MM.1S (cell line): Measurements from ENCODE around the gene NHLRC3.

ENCODE experiments used
- CTCF ChIP-seq: fragments of 300-600 bp; sonication (generic); IDR thresholded peaks from 2 replicates; pipeline ENCODE4 v1.5.1; 2016; ENCODE audit warnings: antibody characterized with exemption, low read length, mixed read lengths
- EZH2phosphoT487 ChIP-seq: fragments of 300-600 bp; sonication (generic); IDR thresholded peaks from 2 replicates; pipeline ENCODE4 v1.6.1; 2018; ENCODE audit warnings: antibody characterized with exemption, low read length

GRCh38 chr13:39099231-39099630 is 61.0 kb downstream of the NHLRC3 start:
- no peak for TF ChIP-seq CTCF
- TF ChIP-seq EZH2phosphoT487: no peak
